Measurements from ENCODE around the gene FHOD3. TPM values are rescaled to one million over a fixed set of nuclear protein-coding genes. Genes with fewer than 3 reads are reported as not detected.
A peak's percentile ranks its signal among the peaks of the same experiment; 100 is the strongest.

Gene FHOD3
- total and polyA plus RNA-seq, 11 donors: 109 to 532 (median 262) TPM

DNA sequence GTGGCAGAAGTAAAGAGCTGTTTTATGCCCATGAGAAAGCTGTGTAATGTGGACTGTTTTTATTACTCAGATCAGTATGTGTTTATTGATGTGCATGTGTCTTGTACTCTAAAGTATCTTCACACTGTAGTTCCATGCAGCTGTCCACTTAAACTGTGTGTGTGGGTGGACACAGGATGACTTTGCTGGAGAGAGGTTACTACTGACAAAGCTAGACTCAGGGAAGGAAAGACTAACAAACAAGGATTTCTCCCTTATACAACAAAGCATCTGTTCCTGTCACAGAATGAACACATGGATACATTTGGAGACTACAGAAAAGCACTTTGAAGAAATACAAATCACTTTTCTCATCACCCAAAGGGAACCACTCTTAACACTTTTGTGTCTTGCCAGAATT, 10.0 kb downstream of the FHOD3 start:
- Histone ChIP-seq H3K36me3 (no peaks in the 10 kb centered on the region), H3K4me1 (peaks cover 0 to 83% (median 23%) of the 10 kb centered on the region in 12 donors), H3K27me3 (peaks cover 0 to 11% (median 0%) of the 10 kb centered on the region in 9 donors), H3K9me3 (no peaks in the 10 kb centered on the region), H3K27ac (peak overlapping the region in 1 of 12 donors; percentile 41), H3K4me3 (no peak overlapping the region)
- DNase-seq (no peak), ATAC-seq (no peak)
- intact Hi-C loops (cut with DNase I): loop anchor here in 1 of 10 donors (10.0 kb wide), 1 partner anchor 47 kb away; no protein-coding TSS in a partner anchor
- no peak for TF ChIP-seq POLR2A (IDR thresholded peaks at IDR 0.05)
- no peak for TF ChIP-seq CTCF (IDR thresholded peaks at IDR 0.05)

GRCh38 chr18:36308711-36309435, 11.4 kb downstream of the FHOD3 start:
- WGBS, 4 donors: 39 to 44% (median 40%) methylated on average over 6 to 7 of the region's 7 CpGs
- Histone ChIP-seq H3K27ac (peak overlapping the region in 6 of 12 donors; percentile 9 to 54 (median 22)), H3K27me3 (peaks cover 0 to 8% (median 0%) of the 10 kb centered on the region in 9 donors), H3K4me3 (no peak overlapping the region), H3K9me3 (no peaks in the 10 kb centered on the region), H3K36me3 (no peaks in the 10 kb centered on the region), H3K4me1 (peaks cover 0 to 85% (median 23%) of the 10 kb centered on the region in 12 donors)
- ATAC-seq (no peak), DNase-seq (peak in 1 of 5 donors; percentile 6)
- intact Hi-C loops (cut with DNase I): loop anchor here in 1 of 10 donors (10.0 kb wide), 1 partner anchor 46 kb away; no protein-coding TSS in a partner anchor
- TF ChIP-seq POLR2A (IDR thresholded peaks at IDR 0.05) (no peak), CTCF (IDR thresholded peaks at IDR 0.05) (no peak)

DNA sequence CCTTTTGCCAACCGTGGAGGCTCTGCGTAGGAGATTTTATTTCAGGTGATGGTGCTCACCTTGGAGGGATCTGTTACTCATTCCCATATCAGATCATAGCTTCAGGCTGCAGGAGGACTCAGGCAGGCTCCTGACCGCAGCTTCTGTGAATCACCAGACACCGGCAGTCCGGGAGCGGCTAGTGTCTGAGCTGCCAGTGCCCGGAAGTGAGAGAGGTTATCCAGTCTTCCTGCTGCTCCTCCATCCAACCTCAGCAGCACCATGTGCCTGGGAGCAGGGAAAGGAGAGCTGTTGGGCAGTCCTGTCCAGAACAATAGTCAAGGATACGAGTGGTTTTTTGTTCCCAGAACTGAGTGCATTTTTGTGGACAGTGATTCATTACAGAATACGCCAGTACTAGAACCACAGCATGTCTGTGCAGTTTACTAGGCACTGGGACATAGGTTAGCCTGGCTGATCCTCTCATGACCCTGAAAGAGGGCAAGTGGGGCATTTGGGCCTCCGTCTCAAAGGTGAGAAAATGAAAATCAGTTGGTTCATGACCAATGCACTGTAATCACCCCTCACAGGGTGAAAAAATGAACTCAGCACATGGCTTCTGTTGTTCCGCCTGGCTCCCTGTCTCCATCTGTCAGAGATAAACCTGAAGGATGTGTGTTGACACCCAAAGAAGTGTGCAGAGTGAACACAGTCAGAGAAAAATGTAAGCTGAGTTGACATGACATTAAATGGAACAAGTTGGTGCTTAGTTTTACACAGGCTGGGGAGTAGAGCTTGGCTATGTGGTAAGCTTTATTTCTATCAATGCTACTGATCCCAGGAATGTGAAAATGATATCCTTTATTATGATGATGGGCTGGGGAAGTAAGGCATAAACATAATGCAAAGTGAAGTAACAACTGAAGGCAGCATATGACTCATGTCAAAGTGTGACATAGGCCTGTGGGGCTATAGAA, 12.2 kb downstream of the FHOD3 start:
- DNase-seq (peak in 1 of 5 donors; percentile 23), ATAC-seq (peak in 3 of 4 donors; percentile 41 to 54 (median 51))
- H3K9me3 ChIP-seq: no peaks in the 10 kb centered on the region
- intact Hi-C loops (cut with DNase I): loop anchor here in 1 of 10 donors (10.0 kb wide), 1 partner anchor 45 kb away; no protein-coding TSS in a partner anchor
- peaks cover 0 to 85% (median 23%) of the 10 kb centered on the region in 12 donors for H3K4me1 ChIP-seq
- H3K27me3 ChIP-seq: peaks cover 0 to 4% (median 0%) of the 10 kb centered on the region in 9 donors
- 21 to 40% (median 25%) methylated on average over 6 to 11 of the region's 11 CpGs for WGBS, 4 donors
- H3K4me3 ChIP-seq: no peak overlapping the region
- no peak for TF ChIP-seq CTCF (IDR thresholded peaks at IDR 0.05)
- TF ChIP-seq POLR2A (IDR thresholded peaks at IDR 0.05): no peak
- peak overlapping the region in 8 of 12 donors; percentile 8 to 54 (median 20) for H3K27ac ChIP-seq
- H3K36me3 ChIP-seq: no peaks in the 10 kb centered on the region
